ENCODE data around the gene MDFIC. TPM values are rescaled to one million over a fixed set of nuclear protein-coding genes. Genes with fewer than 3 reads are reported as not detected.

Gene MDFIC
- total and polyA plus RNA-seq, 2 donors = 15.0 to 24.5 TPM

- Histone ChIP-seq H3K4me1 (ENCODE audit: control insufficient read depth in 2 of 2, insufficient read depth in 2 of 2, low read length in 2 of 2) (peaks cover 0 to 1% of the 10 kb centered on the region in 2 donors), H3K27ac (ENCODE audit: low read depth in 1 of 2, low read length in 1 of 2) (no peak overlapping the region), H3K27me3 (ENCODE audit: control insufficient read depth in 2 of 2, insufficient read depth in 1 of 2, low read length in 1 of 2) (no peaks in the 10 kb centered on the region), H3K4me3 (ENCODE audit: low read length in 2 of 2) (no peak overlapping the region), H3K9me3 (ENCODE audit: control insufficient read depth in 2 of 2, insufficient read depth in 1 of 2, low read length in 1 of 2) (no peaks in the 10 kb centered on the region), H3K36me3 (ENCODE audit: control insufficient read depth in 2 of 2, insufficient read depth in 2 of 2, low read length in 1 of 2) (no peaks in the 10 kb centered on the region)
- no peak for DNase-seq (ENCODE audit: low read depth in 6 of 9, low spot score in 9 of 9)
- 95% methylated on average over 5 of the region's 5 CpGs for WGBS
Observed at GRCh38 chr7:115060095-115060870, 138.4 kb downstream of the MDFIC start.

- peak in 1 of 9 donors; percentile 21 for DNase-seq (ENCODE audit: low read depth in 6 of 9, low spot score in 9 of 9)
- Histone ChIP-seq H3K9me3 (ENCODE audit: control insufficient read depth in 2 of 2, insufficient read depth in 1 of 2, low read length in 1 of 2) (no peaks in the 10 kb centered on the region), H3K4me3 (ENCODE audit: low read length in 2 of 2) (no peak overlapping the region), H3K36me3 (ENCODE audit: control insufficient read depth in 2 of 2, insufficient read depth in 2 of 2, low read length in 1 of 2) (no peaks in the 10 kb centered on the region), H3K27me3 (ENCODE audit: control insufficient read depth in 2 of 2, insufficient read depth in 1 of 2, low read length in 1 of 2) (no peaks in the 10 kb centered on the region), H3K27ac (ENCODE audit: low read depth in 1 of 2, low read length in 1 of 2) (no peak overlapping the region), H3K4me1 (ENCODE audit: control insufficient read depth in 2 of 2, insufficient read depth in 2 of 2, low read length in 2 of 2) (peaks cover 0 to 8% of the 10 kb centered on the region in 2 donors)
- WGBS = 37% methylated on average over 2 of the region's 2 CpGs
Observed at GRCh38 chr7:115066050-115066449, 144.2 kb downstream of the MDFIC start.

GRCh38 chr7:115066634-115067033, 144.7 kb downstream of the MDFIC start:
- WGBS = 90% methylated on average over 1 of the region's 1 CpG
- Histone ChIP-seq H3K27me3 (ENCODE audit: control insufficient read depth in 2 of 2, insufficient read depth in 1 of 2, low read length in 1 of 2) (no peaks in the 10 kb centered on the region), H3K4me3 (ENCODE audit: low read length in 2 of 2) (no peak overlapping the region), H3K36me3 (ENCODE audit: control insufficient read depth in 2 of 2, insufficient read depth in 2 of 2, low read length in 1 of 2) (no peaks in the 10 kb centered on the region), H3K4me1 (ENCODE audit: control insufficient read depth in 2 of 2, insufficient read depth in 2 of 2, low read length in 2 of 2) (peaks cover 0 to 8% of the 10 kb centered on the region in 2 donors), H3K9me3 (ENCODE audit: control insufficient read depth in 2 of 2, insufficient read depth in 1 of 2, low read length in 1 of 2) (no peaks in the 10 kb centered on the region), H3K27ac (ENCODE audit: low read depth in 1 of 2, low read length in 1 of 2) (no peak overlapping the region)
- no peak for DNase-seq (ENCODE audit: low read depth in 6 of 9, low spot score in 9 of 9)

GRCh38 chr7:115068220-115068619, 146.3 kb downstream of the MDFIC start:
- H3K36me3 ChIP-seq (ENCODE audit: control insufficient read depth in 2 of 2, insufficient read depth in 2 of 2, low read length in 1 of 2) = no peaks in the 10 kb centered on the region
- WGBS = 98% methylated on average over 1 of the region's 1 CpG
- peaks cover 0 to 8% of the 10 kb centered on the region in 2 donors for H3K4me1 ChIP-seq (ENCODE audit: control insufficient read depth in 2 of 2, insufficient read depth in 2 of 2, low read length in 2 of 2)

More at GRCh38 chr7:115068220-115068619, 146.3 kb downstream of the MDFIC start:
- Histone ChIP-seq H3K27ac (ENCODE audit: low read depth in 1 of 2, low read length in 1 of 2) (no peak overlapping the region), H3K9me3 (ENCODE audit: control insufficient read depth in 2 of 2, insufficient read depth in 1 of 2, low read length in 1 of 2) (no peaks in the 10 kb centered on the region), H3K27me3 (ENCODE audit: control insufficient read depth in 2 of 2, insufficient read depth in 1 of 2, low read length in 1 of 2) (no peaks in the 10 kb centered on the region), H3K4me3 (ENCODE audit: low read length in 2 of 2) (no peak overlapping the region)
- no peak for DNase-seq (ENCODE audit: low read depth in 6 of 9, low spot score in 9 of 9)

Data from thymus (tissue), 11 donors.